Astrocyte of the spinal cord (primary cell): ENCODE results near the gene KCNQ4.

ENCODE experiments used
- DNase-seq: peaks from one replicate; pipeline ENCODE4 v3.0.0; 2011; ENCODE audit warnings: low read depth, low spot score
- H3K4me3 ChIP-seq: 2 replicates; pipeline ENCODE4 v1.5.1; 2011; ENCODE audit warnings: low read depth, mild to moderate bottlenecking, low read length, moderate library complexity
- CTCF ChIP-seq: IDR thresholded peaks from 2 replicates; pipeline ENCODE4 v1.5.1; 2012; ENCODE audit warnings: low read depth, mild to moderate bottlenecking, low read length, inconsistent platforms
- in situ Hi-C: cut with HindIII; loops from 2 replicates; pipeline ENCODE4 v1.10.0; 2017; ENCODE audit warnings: low sequenced_read_pairs

Gene KCNQ4

GRCh38 chr1:40799351-40799867, 15.8 kb downstream of the KCNQ4 start:
- TF ChIP-seq CTCF = no peak
- no peak overlapping the region for H3K4me3 ChIP-seq
- in situ Hi-C loops = no loop called here
- peak; percentile 46 for DNase-seq

- peak overlapping the region; percentile 24 for H3K4me3 ChIP-seq
- in situ Hi-C loops = no loop called here
- DNase-seq = no peak
- no peak for TF ChIP-seq CTCF
These were observed 18.1 kb downstream of the KCNQ4 start for GRCh38 chr1:40801742-40802077.

GRCh38 chr1:40802078-40802741, 18.6 kb downstream of the KCNQ4 start:
- H3K4me3 ChIP-seq = peak overlapping the region; percentile 24
- DNase-seq = peak; percentile 71
- no peak for TF ChIP-seq CTCF
- in situ Hi-C loops = no loop called here

- no peak for DNase-seq
- no peak for TF ChIP-seq CTCF
- in situ Hi-C loops = no loop called here
- H3K4me3 ChIP-seq = peak overlapping the region; percentile 3
These were observed 19.1 kb downstream of the KCNQ4 start for GRCh38 chr1:40802742-40803113.

- TF ChIP-seq CTCF = no peak
- in situ Hi-C loops = no loop called here
- no peak for DNase-seq
- no peak overlapping the region for H3K4me3 ChIP-seq
These were observed 19.9 kb downstream of the KCNQ4 start for GRCh38 chr1:40803447-40803846.

- DNase-seq = no peak
- in situ Hi-C loops = no loop called here
- no peak overlapping the region for H3K4me3 ChIP-seq
- no peak for TF ChIP-seq CTCF
These were observed 20.3 kb downstream of the KCNQ4 start for GRCh38 chr1:40803902-40804301.

- no peak overlapping the region for H3K4me3 ChIP-seq
- no peak for DNase-seq
- no peak for TF ChIP-seq CTCF
- in situ Hi-C loops = no loop called here
These were observed 22.7 kb downstream of the KCNQ4 start for GRCh38 chr1:40806240-40806639.
